WERI-Rb-1 (cell line): ENCODE data around the gene RHBDF1.

ENCODE experiments used
- DNase-seq: peaks from one replicate; pipeline ENCODE4 v3.0.0-alpha.2; 2020
- H3K27ac ChIP-seq: fragments of 250-450 bp; sonication (Bioruptor Pico); 2 replicates; pipeline ENCODE4 v1.5.1; 2020; ENCODE audit warnings: mild to moderate bottlenecking, moderate library complexity
- H3K27me3 ChIP-seq: fragments of 250-450 bp; sonication (Bioruptor Pico); 2 replicates; pipeline ENCODE4 v1.5.1; 2021; ENCODE audit warnings: mild to moderate bottlenecking, low read depth, moderate library complexity; ENCODE audit not compliant: insufficient read depth, severe bottlenecking
- H3K36me3 ChIP-seq: fragments of 250-450 bp; sonication (Bioruptor Pico); 2 replicates; pipeline ENCODE4 v1.5.1; 2020; ENCODE audit warnings: mild to moderate bottlenecking, moderate library complexity
- H3K4me3 ChIP-seq: 2 replicates; pipeline ENCODE4 v1.5.1; 2011; ENCODE audit warnings: low read depth, mild to moderate bottlenecking, control low read depth, low read length
- H3K9me3 ChIP-seq: fragments of 250-450 bp; sonication (Bioruptor Pico); 2 replicates; pipeline ENCODE4 v1.5.1; 2021; ENCODE audit warnings: mild to moderate bottlenecking, moderate library complexity; ENCODE audit not compliant: severe bottlenecking
- TF ChIP-seq, protein P1 (sequence below): IDR thresholded peaks from 2 replicates; pipeline ENCODE4 v1.5.1; 2011; ENCODE audit warnings: low read depth, mild to moderate bottlenecking, control low read depth, inconsistent platforms, low read length

RHBDF1 gene

DNA sequence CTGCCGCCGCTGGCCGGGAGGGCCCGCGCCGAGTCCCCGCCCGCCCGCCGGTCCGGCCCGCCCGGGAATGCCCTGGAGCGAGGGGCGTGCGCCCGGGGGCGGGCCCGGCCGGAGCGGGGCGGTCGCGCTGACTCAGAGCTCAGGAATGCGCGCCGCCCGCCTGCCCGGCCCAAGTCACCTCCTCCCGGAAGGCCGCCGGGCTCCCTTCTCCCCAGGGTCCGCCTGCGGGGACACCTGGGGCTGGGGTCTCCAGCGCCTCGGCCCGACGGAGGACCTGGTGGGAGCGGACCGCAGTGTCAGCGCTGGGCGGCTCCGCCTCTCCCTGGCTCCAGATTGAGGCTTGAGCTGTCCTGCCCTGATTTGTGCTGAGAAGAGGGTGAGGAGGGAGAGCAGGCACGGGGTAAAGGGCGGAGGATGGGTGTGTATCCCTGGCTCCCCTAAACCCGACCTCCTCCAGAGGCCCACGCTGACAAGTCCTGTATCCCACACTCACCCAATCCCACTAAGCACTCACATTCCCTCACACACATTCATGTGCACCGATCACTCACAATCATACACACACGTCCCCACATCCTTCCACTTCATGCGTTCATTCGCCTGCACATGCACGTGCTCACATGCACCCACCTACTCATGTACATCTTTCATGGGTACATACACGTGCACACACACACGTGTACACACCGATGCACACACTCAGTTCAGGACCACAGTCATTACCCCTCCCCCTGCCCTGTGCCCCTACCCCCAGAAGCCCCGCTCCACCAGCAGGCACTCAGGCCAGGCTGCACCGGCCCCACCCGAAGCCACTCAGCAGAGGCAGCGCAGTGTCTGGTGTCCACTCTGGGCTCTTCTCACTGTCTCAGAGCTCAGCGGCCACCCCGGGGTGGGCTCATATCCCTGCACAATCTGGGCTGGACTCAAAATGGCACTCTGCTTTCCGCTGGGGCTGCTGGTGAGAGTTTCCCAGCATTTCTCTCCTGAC is at the start of gene RHBDF1:
TSS of gene RHBDF1 (minus strand) at position 71 of the 988 bp plus-strand sequence. CDS start 7,616 bp downstream, outside the sequence.
- Histone ChIP-seq H3K27me3 (no peaks in the 10 kb centered on the region), H3K27ac (peak within 1 kb of the TSS; percentile 61), H3K4me3 (peak within 1 kb of the TSS; percentile 59), H3K9me3 (no peaks in the 10 kb centered on the region), H3K36me3 (no peaks in the 10 kb centered on the region)
- no peak for DNase-seq
- TF ChIP-seq, protein P1, sequence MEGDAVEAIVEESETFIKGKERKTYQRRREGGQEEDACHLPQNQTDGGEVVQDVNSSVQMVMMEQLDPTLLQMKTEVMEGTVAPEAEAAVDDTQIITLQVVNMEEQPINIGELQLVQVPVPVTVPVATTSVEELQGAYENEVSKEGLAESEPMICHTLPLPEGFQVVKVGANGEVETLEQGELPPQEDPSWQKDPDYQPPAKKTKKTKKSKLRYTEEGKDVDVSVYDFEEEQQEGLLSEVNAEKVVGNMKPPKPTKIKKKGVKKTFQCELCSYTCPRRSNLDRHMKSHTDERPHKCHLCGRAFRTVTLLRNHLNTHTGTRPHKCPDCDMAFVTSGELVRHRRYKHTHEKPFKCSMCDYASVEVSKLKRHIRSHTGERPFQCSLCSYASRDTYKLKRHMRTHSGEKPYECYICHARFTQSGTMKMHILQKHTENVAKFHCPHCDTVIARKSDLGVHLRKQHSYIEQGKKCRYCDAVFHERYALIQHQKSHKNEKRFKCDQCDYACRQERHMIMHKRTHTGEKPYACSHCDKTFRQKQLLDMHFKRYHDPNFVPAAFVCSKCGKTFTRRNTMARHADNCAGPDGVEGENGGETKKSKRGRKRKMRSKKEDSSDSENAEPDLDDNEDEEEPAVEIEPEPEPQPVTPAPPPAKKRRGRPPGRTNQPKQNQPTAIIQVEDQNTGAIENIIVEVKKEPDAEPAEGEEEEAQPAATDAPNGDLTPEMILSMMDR: no peak

DNA sequence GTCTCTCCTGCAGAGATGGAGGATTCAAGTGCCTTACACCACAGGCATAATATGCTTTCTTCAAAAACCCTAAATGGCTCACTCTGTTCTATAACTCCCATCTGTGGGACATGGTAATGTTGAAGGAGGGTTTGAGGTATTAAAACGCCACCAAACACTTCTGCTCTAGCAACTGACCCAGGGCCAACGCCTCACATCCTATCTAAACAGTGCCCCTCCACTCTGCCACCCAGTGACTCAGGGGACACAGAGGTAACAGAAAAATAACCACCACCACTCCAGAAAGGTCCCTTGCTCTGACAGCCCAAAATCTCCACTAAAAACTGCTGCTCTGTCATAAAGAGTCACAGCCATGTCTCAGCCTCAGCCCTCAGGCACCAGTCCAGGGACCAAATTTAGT is 48.3 kb upstream of the RHBDF1 start:
- TF ChIP-seq, protein P1: no peak
- Histone ChIP-seq H3K4me3 (no peak overlapping the region), H3K27me3 (no peaks in the 10 kb centered on the region), H3K36me3 (peaks cover 10% of the 10 kb centered on the region), H3K9me3 (no peaks in the 10 kb centered on the region), H3K27ac (no peak overlapping the region)
- no peak for DNase-seq

GRCh38 chr16:119835-120491 is 47.5 kb upstream of the RHBDF1 start:
- Histone ChIP-seq H3K36me3 (peaks cover 10% of the 10 kb centered on the region), H3K27ac (no peak overlapping the region), H3K9me3 (no peaks in the 10 kb centered on the region), H3K27me3 (no peaks in the 10 kb centered on the region), H3K4me3 (no peak overlapping the region)
- TF ChIP-seq, protein P1: no peak
- DNase-seq: no peak

DNA sequence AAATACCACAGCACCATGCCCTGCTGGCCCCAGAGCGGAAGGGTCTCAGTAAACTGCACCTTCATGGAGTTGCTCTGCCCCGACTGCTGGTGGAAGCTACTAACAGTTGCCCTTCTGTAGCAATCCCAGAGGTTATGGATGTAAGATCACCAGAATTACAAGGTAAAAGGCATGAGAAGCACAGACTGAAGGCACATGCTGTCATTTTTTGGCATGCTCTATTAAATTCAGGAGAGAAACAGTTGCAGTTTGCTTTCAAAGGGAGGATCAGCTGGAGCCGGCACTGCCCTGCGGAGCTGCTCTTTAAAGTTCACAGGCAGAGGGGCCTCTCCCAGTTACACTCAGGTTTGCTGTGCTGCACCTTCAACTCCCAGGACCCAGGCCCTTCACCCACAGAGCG is 46.9 kb upstream of the RHBDF1 start:
- no peak overlapping the region for H3K27ac ChIP-seq
- H3K4me3 ChIP-seq: no peak overlapping the region
- no peaks in the 10 kb centered on the region for H3K9me3 ChIP-seq
- no peak for DNase-seq
- no peaks in the 10 kb centered on the region for H3K27me3 ChIP-seq
- TF ChIP-seq, protein P1: no peak
- peaks cover 10% of the 10 kb centered on the region for H3K36me3 ChIP-seq

GRCh38 chr16:118857-119256 is 46.4 kb upstream of the RHBDF1 start:
- Histone ChIP-seq H3K4me3 (no peak overlapping the region), H3K36me3 (peaks cover 10% of the 10 kb centered on the region), H3K27ac (no peak overlapping the region), H3K27me3 (no peaks in the 10 kb centered on the region), H3K9me3 (no peaks in the 10 kb centered on the region)
- no peak for DNase-seq
- TF ChIP-seq, protein P1: no peak
